GM18505 (cell line): ENCODE results near the gene MORN1.

Experiments used
- ATAC-seq: cut with Tn5 transposase; IDR thresholded peaks from one replicate; pipeline ENCODE4 v1.9.1; 2021; ENCODE audit not compliant: unreplicated experiment
- POLR2A ChIP-seq: IDR thresholded peaks from 4 replicates; pipeline ENCODE4 v1.6.1; 2011; ENCODE audit warnings: borderline replicate concordance; ENCODE audit not compliant: insufficient read depth, insufficient read length; ENCODE audit errors: extremely low read depth

The MORN1 gene

DNA sequence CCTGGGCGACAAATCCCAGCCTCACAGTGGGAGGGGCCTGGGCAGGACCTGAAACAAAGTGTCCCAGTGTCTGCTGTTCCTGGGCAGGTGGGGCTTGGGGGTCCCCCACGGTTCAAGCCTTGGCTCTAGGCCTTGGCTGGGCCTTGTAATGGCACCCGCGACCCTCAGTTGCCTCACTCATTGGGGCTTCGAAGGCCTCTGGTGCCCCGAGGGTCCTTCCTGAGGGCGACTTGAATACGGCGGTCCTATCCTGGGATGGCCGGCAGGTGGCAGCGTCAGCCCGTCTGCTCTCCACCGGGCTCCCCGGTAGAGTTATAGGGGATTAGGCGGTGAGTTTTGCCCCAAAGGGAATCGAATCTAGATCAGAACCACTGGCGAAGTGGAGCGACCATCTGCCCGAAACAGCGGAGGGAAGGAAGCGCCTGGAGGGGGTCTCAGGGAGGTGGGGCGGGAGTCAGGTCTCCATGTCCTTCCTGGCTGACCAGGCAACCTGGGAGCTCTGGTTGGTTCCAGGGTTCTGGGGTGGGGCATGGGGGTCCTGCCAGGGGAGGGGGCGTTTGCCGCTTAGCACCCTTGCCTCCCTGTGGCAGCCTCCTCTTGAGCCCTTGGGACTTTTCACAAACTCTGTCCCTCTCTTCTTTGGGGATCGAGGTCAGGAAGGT is 23.1 kb upstream of the MORN1 start:
- no peak for ATAC-seq
- no peak for TF ChIP-seq POLR2A

DNA sequence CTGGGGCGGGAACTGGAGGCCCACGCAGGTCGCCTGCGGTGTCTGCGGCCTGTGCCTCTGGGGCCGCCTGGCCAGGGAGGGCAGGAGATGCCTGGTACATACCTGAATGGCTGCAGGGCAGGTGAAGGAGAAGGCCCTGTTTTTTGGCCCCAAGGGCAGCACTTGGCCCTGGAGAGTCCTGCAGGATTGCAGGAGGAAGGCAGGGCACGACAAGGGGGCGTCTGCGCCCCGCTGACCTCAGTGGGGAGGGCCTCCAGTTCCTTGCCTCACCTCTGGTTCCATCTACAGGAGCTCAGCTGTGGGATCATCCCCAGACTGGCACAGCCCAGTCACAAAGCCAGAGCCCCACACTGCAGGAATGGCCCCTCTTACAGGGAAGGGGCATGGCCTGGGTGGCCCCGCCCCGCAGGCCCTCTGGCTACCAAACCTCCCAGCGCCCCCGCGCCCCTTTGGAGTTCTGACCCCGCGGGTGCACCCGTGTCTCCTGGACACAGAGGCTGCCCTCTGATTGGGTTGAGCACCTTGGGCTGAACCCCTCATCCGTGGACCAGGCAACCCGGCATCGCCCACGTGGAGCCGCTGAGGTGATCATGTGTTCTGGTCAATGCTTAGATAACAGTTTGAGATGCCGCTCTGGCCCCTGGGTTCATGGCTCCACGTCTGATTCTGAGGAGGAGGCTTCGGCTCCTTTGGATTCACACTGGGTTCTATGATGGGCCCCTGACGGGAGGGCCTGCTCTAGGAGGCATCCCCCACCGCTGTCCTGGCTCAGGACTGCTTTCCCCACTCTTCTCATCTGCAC is 22.3 kb upstream of the MORN1 start:
- peak; percentile 26 for TF ChIP-seq POLR2A
- ATAC-seq = no peak

- peak; percentile 11 for ATAC-seq
- peak; percentile 50 for TF ChIP-seq POLR2A
Measured at GRCh38 chr1:2412773-2413494, 21.6 kb upstream of the MORN1 start.

DNA sequence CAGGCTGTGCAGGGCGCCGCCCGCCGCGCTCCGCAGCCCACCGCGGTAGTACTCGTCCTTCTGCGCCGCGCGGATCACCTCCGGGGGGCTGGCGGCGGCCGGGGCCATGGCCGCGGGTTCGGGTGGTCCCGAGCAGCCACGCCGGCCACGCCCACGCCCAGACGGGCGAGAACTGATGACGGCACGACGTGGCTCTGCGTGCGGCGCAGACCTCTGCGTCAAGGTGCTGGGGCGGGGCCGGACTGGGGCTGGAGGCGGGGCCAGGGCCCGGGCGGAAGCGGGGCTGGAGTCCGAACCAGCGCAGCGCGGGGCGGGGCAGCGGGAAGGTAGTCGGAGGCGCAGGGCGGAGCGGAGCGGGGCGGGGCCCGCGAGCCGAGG is 21.0 kb upstream of the MORN1 start, which contains the start of gene PEX10:
PEX10 (minus strand) TSS at position 170 of the 378 bp plus-strand sequence; CDS start at position 108, 62 bp downstream.
- TF ChIP-seq POLR2A = peak; percentile 65
- ATAC-seq = peak; percentile 83

DNA sequence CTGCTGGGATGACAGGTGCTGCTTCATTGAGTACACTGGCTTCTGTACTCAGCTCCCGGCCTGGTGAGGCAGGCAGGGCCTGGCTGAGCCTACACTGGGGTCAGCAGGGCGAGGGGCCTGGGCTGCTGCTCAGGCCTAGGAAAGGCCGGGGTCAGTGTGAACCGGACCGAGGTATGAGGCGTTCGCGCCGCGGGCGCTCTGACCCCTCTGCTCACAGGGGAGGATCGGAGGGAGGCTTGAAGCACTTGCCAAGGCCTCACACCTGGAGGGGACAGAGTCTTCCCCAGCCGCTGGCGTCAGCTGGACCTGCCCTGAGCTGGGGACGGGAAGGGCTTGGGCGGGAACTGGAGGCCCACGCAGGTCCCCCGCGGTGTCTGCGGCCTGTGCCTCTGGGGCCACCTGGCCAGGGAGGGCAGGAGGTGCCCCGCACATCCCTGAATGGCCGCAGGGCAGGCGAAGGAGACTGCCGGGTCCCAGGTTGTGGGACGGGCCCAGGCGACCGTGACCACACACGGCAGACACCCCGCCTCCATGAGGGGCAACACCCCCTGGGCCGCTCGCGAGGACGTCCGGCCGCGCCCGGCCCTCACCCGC is 20.5 kb upstream of the MORN1 start:
- no peak for TF ChIP-seq POLR2A
- ATAC-seq = peak; percentile 26

DNA sequence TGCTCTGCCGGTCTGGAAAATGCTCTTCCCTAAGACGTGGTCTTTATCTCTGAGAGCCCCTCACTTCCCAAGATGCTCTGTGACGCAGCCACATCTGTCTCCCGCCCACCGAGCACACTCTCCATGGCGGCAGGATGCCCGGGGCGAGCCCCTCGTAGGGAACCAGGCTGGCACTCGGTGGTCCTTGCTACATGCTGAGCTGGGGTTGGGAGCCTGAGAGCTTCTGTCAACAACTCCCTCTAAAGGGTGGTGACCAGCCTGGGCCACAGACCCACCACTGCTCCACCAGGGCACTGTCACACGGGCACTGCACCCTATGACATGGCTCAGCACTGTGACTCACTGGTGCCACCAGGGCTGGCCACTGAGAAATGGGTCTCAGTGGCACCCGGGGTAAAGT is 18.4 kb upstream of the MORN1 start:
- TF ChIP-seq POLR2A = no peak
- no peak for ATAC-seq

DNA sequence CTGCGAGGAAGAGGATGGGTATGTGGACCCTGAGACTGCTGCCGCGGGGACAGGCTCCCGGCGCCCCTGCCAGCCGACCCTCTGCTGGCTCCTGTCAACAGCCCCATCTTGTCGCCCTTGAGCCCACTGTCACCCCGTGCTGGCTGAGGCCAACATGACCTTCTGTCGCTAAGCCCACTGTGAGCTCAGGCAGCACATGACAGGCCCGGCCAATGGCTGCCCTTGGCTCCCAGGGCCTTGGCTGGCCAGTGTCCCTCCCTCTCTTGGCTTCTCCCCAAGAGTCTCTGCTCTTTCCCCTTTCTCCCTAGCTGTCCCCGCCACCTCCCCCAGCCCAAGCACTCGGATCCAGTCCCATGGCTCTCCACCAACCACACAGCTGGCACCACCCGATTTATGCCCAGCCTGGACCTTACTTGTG is 17.5 kb upstream of the MORN1 start:
- ATAC-seq = no peak
- no peak for TF ChIP-seq POLR2A

DNA sequence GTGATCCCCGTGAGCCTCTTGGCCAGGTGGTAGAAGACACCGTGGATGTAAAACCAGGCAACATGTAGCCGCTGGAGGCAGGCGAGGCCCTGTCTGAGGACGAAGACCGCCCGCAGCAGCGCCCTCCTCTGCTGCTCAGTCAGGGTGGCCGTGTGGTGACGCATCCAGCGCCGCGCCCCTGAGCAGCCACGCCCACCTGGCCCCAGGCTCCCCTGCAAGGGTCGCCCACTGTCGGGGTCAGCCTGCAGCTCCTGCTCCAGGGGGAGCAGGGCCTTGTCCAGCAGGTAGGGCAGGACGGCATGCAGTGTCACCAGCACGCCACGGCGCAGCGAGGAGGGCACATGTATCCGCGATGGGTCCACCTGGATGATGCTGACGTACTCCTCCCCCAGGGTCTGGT is 17.1 kb upstream of the MORN1 start:
- no peak for TF ChIP-seq POLR2A
- ATAC-seq = no peak

- TF ChIP-seq POLR2A = no peak
- ATAC-seq = no peak
Measured at GRCh38 chr1:2407991-2408275, 16.6 kb upstream of the MORN1 start.

DNA sequence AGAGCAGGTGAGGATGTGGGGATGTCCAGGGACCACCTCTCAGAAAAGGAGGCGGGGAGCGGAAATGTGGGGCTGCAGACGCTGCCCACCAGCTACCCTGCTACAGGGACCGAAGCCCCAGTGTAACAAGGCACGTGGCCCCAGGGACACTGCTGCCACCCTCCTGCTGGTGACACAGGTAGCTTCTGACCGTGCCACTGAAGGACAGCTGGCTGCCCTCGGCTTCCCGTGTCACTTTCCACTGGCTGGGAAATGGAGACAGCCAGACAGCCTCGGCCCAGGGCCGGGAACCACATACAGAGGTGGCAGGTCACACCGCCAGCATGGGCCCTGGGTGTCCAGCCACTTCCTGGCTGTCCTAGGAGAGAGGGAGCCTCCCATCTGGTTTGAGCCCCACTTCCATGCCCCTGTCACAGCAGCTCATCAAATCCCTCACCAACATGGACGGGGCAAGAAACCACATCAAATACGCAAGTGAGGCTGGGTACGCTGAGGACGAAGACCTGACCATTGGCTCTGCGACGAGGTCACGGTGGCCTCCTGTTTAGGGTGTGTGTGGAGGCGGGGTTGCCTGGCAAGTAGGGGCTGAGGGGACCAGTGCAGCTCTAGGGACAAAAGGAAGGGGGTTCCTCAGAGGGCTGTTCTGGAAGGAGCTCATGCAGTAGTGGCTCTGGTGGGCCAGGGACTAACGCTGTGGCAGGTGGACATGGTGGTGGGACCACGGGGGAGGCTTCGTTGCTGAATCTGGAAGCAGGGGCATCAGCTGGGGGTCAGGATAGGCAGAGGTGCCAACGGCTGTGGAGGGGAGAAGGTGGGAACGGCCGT is 16.0 kb upstream of the MORN1 start:
- no peak for TF ChIP-seq POLR2A

GRCh38 chr1:2406451-2407041 is 15.2 kb upstream of the MORN1 start:
- no peak for ATAC-seq
- TF ChIP-seq POLR2A = no peak

More for the DNA sequence above, 16.0 kb upstream of the MORN1 start:
- ATAC-seq = no peak

- no peak for ATAC-seq
- TF ChIP-seq POLR2A = no peak
Measured at GRCh38 chr1:2405588-2406295, 14.4 kb upstream of the MORN1 start.
